NT2/D1 (cell line): ENCODE data around the gene TPGS1.

Source experiments
- SUZ12 ChIP-seq: IDR thresholded peaks from 2 replicates; pipeline ENCODE4 v1.6.1; 2011; ENCODE audit not compliant: insufficient read length, insufficient read depth; ENCODE audit errors: extremely low read depth
- YY1 ChIP-seq: IDR thresholded peaks from 2 replicates; pipeline ENCODE4 v1.6.1; 2011; ENCODE audit not compliant: insufficient read length, insufficient read depth
- ZNF274 ChIP-seq: IDR thresholded peaks from 2 replicates; pipeline ENCODE4 v1.6.1; 2011; ENCODE audit warnings: mild to moderate bottlenecking, low read depth, low read length

DNA sequence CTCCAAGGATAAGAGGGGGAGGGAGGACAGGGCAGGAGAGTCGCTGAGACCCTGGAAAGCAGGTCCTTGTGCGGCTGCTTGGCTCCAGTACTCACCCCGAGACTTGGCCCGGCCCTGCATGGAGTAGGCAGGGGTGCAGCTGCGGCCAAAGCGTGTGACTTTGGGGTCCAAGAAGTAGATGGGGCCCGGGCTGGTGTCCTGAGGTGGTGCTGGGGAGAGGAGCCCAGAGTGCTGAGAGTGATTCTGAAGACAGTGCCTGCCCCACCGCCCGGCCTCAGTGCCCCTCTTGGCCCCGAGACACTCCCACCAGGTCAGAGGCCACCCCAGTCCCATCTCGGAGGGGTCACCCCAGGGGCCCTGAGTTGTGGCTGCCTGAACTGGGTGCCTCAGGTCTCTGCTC, 39.7 kb upstream of the TPGS1 start:
- TF ChIP-seq ZNF274 (no peak), SUZ12 (no peak), YY1 (no peak)
